ENCODE measurements around the gene HOMER2.

HOMER2 gene

DNA sequence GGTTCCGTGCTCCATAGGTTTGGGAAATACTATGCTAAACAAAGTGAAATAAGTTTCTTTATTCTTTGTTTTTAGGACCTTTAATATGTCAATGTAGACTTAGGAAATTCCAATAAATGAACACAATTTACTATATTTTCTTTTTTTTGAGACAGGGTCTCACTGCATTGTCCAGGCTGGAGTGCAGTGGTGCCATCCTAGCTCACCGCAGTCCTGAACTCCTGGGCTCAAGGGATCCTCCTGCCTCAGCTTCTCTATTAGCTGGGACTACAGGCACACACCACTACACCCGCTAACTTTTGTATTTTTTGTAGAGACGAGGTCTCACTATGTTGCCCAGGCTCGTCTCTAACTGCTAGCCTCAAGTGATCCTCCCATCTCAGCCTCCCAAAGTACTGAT lies 12.4 kb upstream of the HOMER2 start:
- TF ChIP-seq, protein P1, sequence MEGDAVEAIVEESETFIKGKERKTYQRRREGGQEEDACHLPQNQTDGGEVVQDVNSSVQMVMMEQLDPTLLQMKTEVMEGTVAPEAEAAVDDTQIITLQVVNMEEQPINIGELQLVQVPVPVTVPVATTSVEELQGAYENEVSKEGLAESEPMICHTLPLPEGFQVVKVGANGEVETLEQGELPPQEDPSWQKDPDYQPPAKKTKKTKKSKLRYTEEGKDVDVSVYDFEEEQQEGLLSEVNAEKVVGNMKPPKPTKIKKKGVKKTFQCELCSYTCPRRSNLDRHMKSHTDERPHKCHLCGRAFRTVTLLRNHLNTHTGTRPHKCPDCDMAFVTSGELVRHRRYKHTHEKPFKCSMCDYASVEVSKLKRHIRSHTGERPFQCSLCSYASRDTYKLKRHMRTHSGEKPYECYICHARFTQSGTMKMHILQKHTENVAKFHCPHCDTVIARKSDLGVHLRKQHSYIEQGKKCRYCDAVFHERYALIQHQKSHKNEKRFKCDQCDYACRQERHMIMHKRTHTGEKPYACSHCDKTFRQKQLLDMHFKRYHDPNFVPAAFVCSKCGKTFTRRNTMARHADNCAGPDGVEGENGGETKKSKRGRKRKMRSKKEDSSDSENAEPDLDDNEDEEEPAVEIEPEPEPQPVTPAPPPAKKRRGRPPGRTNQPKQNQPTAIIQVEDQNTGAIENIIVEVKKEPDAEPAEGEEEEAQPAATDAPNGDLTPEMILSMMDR (IDR thresholded peaks at IDR 0.05; ENCODE audit: insufficient read depth, missing control alignments), result no peak
- no peak for FAIRE-seq
- no peak for DNase-seq (ENCODE audit: insufficient read length, low spot score)

DNA sequence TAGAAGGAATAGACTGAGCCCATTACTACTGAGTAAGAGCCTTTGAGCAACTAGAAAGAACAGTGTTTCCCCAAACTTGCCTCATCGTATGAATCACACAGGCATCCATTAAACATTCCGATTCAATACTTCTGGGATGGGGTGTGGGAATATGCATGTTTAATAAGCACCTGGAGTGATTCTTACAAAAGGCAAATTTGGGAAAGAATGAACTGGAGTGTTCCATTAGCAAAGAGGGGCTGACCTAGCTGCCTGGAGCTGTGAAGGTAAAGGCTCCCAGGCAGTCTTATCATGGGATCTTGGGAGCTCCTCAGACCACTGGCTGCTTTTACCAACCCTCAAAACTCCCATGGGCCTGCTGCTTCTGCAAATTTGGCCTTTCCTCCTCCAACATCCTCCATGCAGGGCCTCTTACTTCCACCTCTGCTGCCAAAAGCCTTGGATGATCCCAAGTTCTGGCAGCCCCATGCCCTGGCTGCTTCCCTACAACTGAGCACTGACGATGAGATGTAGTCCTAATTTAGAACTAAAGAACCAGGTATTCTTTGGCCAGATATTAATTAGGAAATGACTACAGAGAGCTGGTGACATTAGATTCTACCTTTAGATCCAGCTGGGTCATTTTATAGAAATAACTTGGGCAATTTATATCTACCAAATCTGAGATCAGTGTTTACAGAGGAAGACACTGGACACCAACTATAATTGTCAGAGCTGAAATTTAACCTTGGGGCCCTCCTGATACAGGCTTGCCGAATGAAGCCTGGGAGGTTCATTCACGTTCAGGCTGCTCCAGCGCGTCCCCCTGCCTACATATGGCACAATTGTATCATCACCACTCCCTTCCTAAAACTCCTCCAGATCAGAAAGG lies 11.2 kb upstream of the HOMER2 start:
- TF ChIP-seq, protein P1 (IDR thresholded peaks at IDR 0.05; ENCODE audit: insufficient read depth, missing control alignments), result no peak
- no peak for DNase-seq (ENCODE audit: insufficient read length, low spot score)
- no peak for FAIRE-seq

DNA sequence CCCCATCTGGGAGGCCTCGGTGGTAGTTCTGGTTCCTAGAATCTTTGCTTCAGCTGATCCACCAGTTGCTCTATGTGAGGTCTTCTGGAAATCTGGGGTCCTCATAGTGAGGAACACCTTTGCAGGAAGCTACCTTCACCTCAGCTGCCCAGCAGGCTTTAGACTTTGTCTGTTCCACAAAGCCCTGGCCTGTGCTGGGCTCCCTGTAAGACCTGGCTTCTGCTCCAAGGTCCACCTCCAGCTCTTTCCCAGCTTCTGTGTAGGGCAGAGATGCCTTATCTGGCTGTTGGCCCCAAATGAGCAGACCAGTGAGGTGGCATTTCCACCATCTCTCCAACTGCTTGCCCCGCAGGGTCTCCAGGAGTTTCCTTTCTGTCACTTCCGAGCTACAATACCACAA lies 8.2 kb upstream of the HOMER2 start:
- FAIRE-seq (no peak), DNase-seq (ENCODE audit: insufficient read length, low spot score) (no peak)
- TF ChIP-seq, protein P1 (IDR thresholded peaks at IDR 0.05; ENCODE audit: insufficient read depth, missing control alignments), result no peak

DNA sequence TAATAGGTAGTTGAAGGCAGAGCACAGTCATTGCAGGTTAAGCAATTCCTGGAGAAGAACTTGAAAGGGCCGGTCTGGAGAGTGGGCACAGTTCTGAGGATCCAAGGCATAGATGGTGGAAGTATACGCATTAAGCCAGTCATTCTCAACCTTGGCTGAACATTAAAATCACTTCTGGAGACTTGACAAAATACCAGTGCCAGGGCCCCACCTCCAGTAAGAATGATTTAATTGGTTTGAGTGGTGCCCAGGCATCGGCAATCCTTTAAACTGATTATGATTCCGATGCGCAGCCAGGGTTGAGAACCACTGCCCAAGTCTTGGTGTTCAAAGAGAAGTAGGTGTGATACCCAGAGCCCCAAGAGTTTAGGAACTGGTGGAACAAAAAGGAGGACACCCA lies 6.9 kb upstream of the HOMER2 start:
- DNase-seq (ENCODE audit: insufficient read length, low spot score), result no peak
- TF ChIP-seq, protein P1 (IDR thresholded peaks at IDR 0.05; ENCODE audit: insufficient read depth, missing control alignments), result no peak
- no peak for FAIRE-seq

DNA sequence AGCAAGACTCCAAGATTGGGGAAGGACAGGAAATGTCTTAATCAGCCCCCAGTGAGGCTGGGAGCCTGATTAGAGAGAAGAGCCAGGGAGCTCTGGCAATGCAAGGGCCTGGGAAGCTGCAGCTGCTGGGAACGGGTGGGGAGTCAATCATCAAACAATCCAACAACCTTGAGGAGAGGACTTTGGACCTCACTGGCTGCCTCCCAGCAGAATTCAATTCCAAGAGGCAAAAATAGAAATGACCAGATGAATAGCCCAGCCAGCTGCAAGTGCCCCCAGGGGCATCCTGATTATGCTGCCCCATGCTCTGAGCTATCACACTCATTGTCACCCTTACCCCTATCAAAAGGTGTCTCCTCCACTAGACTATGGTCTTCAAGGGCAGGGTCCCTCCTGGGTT lies 6.1 kb upstream of the HOMER2 start:
- TF ChIP-seq, protein P1 (IDR thresholded peaks at IDR 0.05; ENCODE audit: insufficient read depth, missing control alignments), result no peak
- DNase-seq (ENCODE audit: insufficient read length, low spot score) (no peak), FAIRE-seq (no peak)

DNA sequence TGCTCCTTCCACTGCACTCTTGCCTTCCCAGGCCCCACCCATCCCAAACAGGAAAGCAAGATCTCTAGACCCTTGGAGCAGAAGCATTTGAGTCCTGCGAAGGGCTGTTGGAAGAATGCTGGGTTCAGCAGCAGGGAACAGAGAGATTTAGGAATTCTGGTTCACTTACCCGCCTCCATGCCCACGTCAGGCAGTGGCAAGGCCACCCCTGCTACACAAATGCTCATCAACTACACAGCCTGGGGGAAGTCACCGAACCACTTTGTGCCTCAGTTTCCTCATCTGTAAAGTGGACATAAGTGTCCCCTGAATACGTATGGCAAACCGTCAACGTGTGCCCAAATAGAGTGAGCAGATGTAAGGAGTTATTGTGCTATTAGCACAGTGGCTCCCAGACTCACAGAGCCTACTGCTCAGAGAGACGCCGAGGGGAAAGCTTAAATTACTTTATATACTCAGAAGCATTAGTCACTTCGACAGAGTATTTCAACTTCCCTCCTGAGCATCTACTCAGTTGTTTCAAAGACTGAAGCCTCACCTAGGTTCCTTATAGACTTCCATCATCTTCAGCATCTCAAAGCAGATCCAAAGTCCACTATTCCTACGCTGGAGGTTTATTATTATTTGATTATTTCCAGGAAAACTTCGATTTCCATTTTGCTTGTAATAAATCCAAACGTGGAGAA lies 905 bp downstream of the HOMER2 start:
- FAIRE-seq (no peak), DNase-seq (ENCODE audit: insufficient read length, low spot score) (no peak)
- TF ChIP-seq, protein P1 (IDR thresholded peaks at IDR 0.05; ENCODE audit: insufficient read depth, missing control alignments), result no peak

Measured in D721Med (cell line).